Thyroid gland (tissue), 4 donors: ENCODE data around the gene LRCH1. TPM values are rescaled to one million over a fixed set of nuclear protein-coding genes. Genes with fewer than 3 reads are reported as not detected.

Source experiments
- DNase-seq, 2 donors: peaks; one replicate each; pipeline ENCODE4 v3.0.0-alpha.2; 2019
- H3K27ac ChIP-seq, 3 donors: fragments of 200-600 bp; sonication (generic); 1 replicate in 2 of 3; 2 replicates in 1 of 3; pipeline ENCODE4 v1.5.1; 2016 to 2019; ENCODE audit warnings: mild to moderate bottlenecking in 1 of 3, moderate library complexity in 1 of 3
- H3K27me3 ChIP-seq: fragments of 200-600 bp; sonication (generic); one replicate; pipeline ENCODE4 v1.5.1; 2019
- H3K36me3 ChIP-seq, 2 donors: fragments of 200-600 bp; sonication (generic); one replicate each; pipeline ENCODE4 v1.5.1; 2016 to 2019
- H3K4me1 ChIP-seq, 2 donors: fragments of 200-600 bp; sonication (generic); one replicate each; pipeline ENCODE4 v1.5.1; 2017 to 2019
- H3K4me3 ChIP-seq, 3 donors: fragments of 200-600 bp; sonication (generic); replicated peaks in 1 of 3; 1 replicate in 2 of 3; 2 replicates in 1 of 3; pipeline ENCODE4 v1.5.1; 2016; ENCODE audit warnings: mild to moderate bottlenecking in 1 of 3
- H3K9me3 ChIP-seq: fragments of 200-600 bp; sonication (generic); one replicate; pipeline ENCODE4 v1.5.1; 2017
- CTCF ChIP-seq, 6 experiments: fragments of 200-600 bp in 3 of 6; fragments of 450-650 bp in 3 of 6; sonication (generic) in 3 of 6; IDR thresholded peaks; one replicate each; pipeline ENCODE4 v1.5.1; 2016 to 2019; ENCODE audit warnings: antibody characterized with exemption in 6 of 6, mild to moderate bottlenecking in 2 of 6, inconsistent platforms in 1 of 6, moderate library complexity in 1 of 6
- POLR2A ChIP-seq, 2 donors: fragments of 450-650 bp; IDR thresholded peaks; one replicate each; pipeline ENCODE4 v1.6.1; 2017; ENCODE audit warnings: antibody characterized with exemption in 2 of 2, mild to moderate bottlenecking in 2 of 2, moderate library complexity in 1 of 2
- WGBS, 2 donors: methylation state at CpG; one replicate each; pipeline ENCODE4 v1.1.5; 2017; 5-methylcytosine and 5-hydroxymethylcytosine counted together
- intact Hi-C: fragments of 100-400 bp; cut with DNase I; formaldehyde crosslinking; loops from one replicate; pipeline ENCODE4 v1.15.1; 2023
- total RNA-seq, 4 donors: library from RNA; depleted of rRNA; stranded (reverse); fragments of >200 nt; gene quantifications; one replicate each; pipeline ENCODE4 v1.2.3, GENCODE V29; 2016

Gene LRCH1
- total RNA-seq, 4 donors from 2014 or later: 13.5 to 19.3 (median 15.9) TPM

- no peak for TF ChIP-seq POLR2A (IDR thresholded peaks at IDR 0.05)
- no peak for TF ChIP-seq CTCF (IDR thresholded peaks at IDR 0.05)
- H3K27ac ChIP-seq: no peak overlapping the region
- H3K4me1 ChIP-seq: no peaks in the 10 kb centered on the region
- H3K4me3 ChIP-seq: no peak overlapping the region
- WGBS, 2 donors: 39 to 40% methylated on average over 2 of the region's 2 CpGs
- H3K36me3 ChIP-seq: no peaks in the 10 kb centered on the region
- H3K27me3 ChIP-seq: no peaks in the 10 kb centered on the region
- intact Hi-C loops: no loop called here
- no peak for DNase-seq
- no peaks in the 10 kb centered on the region for H3K9me3 ChIP-seq
Measured at GRCh38 chr13:46527237-46527636, 25.7 kb upstream of the LRCH1 start.

- 51 to 54% methylated on average over 4 of the region's 4 CpGs for WGBS, 2 donors
- H3K4me1 ChIP-seq: no peaks in the 10 kb centered on the region
- no peaks in the 10 kb centered on the region for H3K9me3 ChIP-seq
- H3K4me3 ChIP-seq: no peak overlapping the region
- H3K27me3 ChIP-seq: no peaks in the 10 kb centered on the region
- intact Hi-C loops: no loop called here
- DNase-seq: no peak
- H3K27ac ChIP-seq: no peak overlapping the region
- TF ChIP-seq POLR2A (IDR thresholded peaks at IDR 0.05) (no peak), CTCF (IDR thresholded peaks at IDR 0.05) (no peak)
- no peaks in the 10 kb centered on the region for H3K36me3 ChIP-seq
Measured at GRCh38 chr13:46529216-46529919, 23.6 kb upstream of the LRCH1 start.

GRCh38 chr13:46530084-46530935 is 22.7 kb upstream of the LRCH1 start:
- H3K4me3 ChIP-seq: no peak overlapping the region
- H3K27ac ChIP-seq: no peak overlapping the region
- 57 to 62% methylated on average over 4 of the region's 4 CpGs for WGBS, 2 donors
- no peak for DNase-seq
- no peaks in the 10 kb centered on the region for H3K27me3 ChIP-seq
- no peaks in the 10 kb centered on the region for H3K36me3 ChIP-seq
- H3K9me3 ChIP-seq: no peaks in the 10 kb centered on the region
- TF ChIP-seq POLR2A (IDR thresholded peaks at IDR 0.05): no peak
- no peak for TF ChIP-seq CTCF (IDR thresholded peaks at IDR 0.05)
- no peaks in the 10 kb centered on the region for H3K4me1 ChIP-seq
- intact Hi-C loops: no loop called here

- Histone ChIP-seq H3K4me3 (no peak overlapping the region), H3K27ac (no peak overlapping the region), H3K27me3 (no peaks in the 10 kb centered on the region), H3K9me3 (no peaks in the 10 kb centered on the region), H3K4me1 (no peaks in the 10 kb centered on the region), H3K36me3 (no peaks in the 10 kb centered on the region)
- intact Hi-C loops: no loop called here
- no peak for DNase-seq
- WGBS, 2 donors: 81 to 86% methylated on average over 3 of the region's 3 CpGs
- TF ChIP-seq POLR2A (IDR thresholded peaks at IDR 0.05): no peak
Measured at GRCh38 chr13:46531953-46532352, 21.0 kb upstream of the LRCH1 start.

GRCh38 chr13:46535002-46535401 is 18.0 kb upstream of the LRCH1 start:
- H3K4me1 ChIP-seq: no peaks in the 10 kb centered on the region
- WGBS, 2 donors: 97 to 99% methylated on average over 4 of the region's 4 CpGs
- intact Hi-C loops: no loop called here
- H3K9me3 ChIP-seq: no peaks in the 10 kb centered on the region
- no peaks in the 10 kb centered on the region for H3K27me3 ChIP-seq
- no peak overlapping the region for H3K4me3 ChIP-seq
- no peak overlapping the region for H3K27ac ChIP-seq
- no peak for TF ChIP-seq POLR2A (IDR thresholded peaks at IDR 0.05)
- no peak for TF ChIP-seq CTCF (IDR thresholded peaks at IDR 0.05)
- DNase-seq: no peak
- H3K36me3 ChIP-seq: no peaks in the 10 kb centered on the region
